GM12892 (cell line): ENCODE results near the gene SUPT5H.

Experiments used
- POLR2A ChIP-seq: IDR thresholded peaks from 2 replicates; pipeline ENCODE4 v1.6.1; 2011; ENCODE audit warnings: low read depth, low read length, control low read depth
- TAF1 ChIP-seq: IDR thresholded peaks from 2 replicates; pipeline ENCODE4 v1.6.1; 2011; ENCODE audit warnings: low read depth, mild to moderate bottlenecking, control low read depth, low read length, borderline replicate concordance

DNA sequence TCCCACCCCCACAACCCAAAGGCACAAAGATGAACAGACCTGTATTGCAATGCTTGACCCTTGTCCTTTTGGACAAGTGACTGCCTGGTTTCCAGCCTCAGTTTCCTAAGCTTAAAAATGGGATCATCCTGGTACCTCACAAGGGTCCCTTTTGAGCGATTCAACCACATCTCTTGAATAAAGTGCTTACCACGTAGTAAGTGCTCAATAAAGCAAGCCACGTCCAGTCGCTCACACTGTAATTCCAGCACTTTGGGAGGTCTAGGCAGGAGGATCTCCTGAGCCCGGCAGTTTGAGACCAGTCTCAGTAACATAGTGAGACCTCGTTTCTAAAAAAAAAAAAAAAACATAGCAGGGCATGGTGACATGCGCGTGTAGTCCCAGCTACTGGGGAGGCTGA is 54.5 kb downstream of the SUPT5H start:
- no peak for TF ChIP-seq POLR2A
- TF ChIP-seq TAF1: no peak
